Stimulated activated CD4-positive, alpha-beta T cell treated with anti-CD3 and anti-CD28 coated beads, Interleukin-1b, Interleukin-23, amount 100 ng/mL, for 4 hours (primary cell): ENCODE data around the gene FNDC10.
A peak's percentile ranks its signal among the peaks of the same experiment; 100 is the strongest.

Source experiments
- DNase-seq, 2 donors: peaks; one replicate each; pipeline ENCODE4 v3.0.0-alpha.2; 2020; ENCODE audit warnings: low read depth in 2 of 2

Gene FNDC10

GRCh38 chr1:1616045-1616790 lies 16.3 kb upstream of the FNDC10 start:
- peak in 1 of 2 donors; percentile 47 for DNase-seq

GRCh38 chr1:1615256-1616044 lies 15.5 kb upstream of the FNDC10 start, which contains the start of gene MIB2:
MIB2 (plus strand) TSS chr1:1615500; CDS start chr1:1623453, 7,953 bp downstream.
- DNase-seq: peak; percentile 95 to 97

GRCh38 chr1:1614954-1615255 lies 15.0 kb upstream of the FNDC10 start:
- DNase-seq: no peak

- DNase-seq: peak in 1 of 2 donors; percentile 39
Observed at GRCh38 chr1:1614204-1614953, 14.4 kb upstream of the FNDC10 start.

GRCh38 chr1:1613509-1614082 lies 13.7 kb upstream of the FNDC10 start:
- no peak for DNase-seq

- no peak for DNase-seq
Observed at GRCh38 chr1:1612104-1612400, 12.1 kb upstream of the FNDC10 start.

GRCh38 chr1:1610796-1611195 lies 10.9 kb upstream of the FNDC10 start:
- DNase-seq: no peak

- DNase-seq: no peak
Observed at GRCh38 chr1:1609822-1610485, 10.0 kb upstream of the FNDC10 start.

GRCh38 chr1:1606232-1606631 lies 6.3 kb upstream of the FNDC10 start:
- DNase-seq: no peak

- no peak for DNase-seq
Observed at GRCh38 chr1:1605724-1606123, 5.8 kb upstream of the FNDC10 start.

GRCh38 chr1:1605034-1605591 lies 5.2 kb upstream of the FNDC10 start:
- no peak for DNase-seq

- DNase-seq: no peak
Observed at GRCh38 chr1:1604374-1605033, 4.6 kb upstream of the FNDC10 start.

- no peak for DNase-seq
Observed at GRCh38 chr1:1603671-1604373, 3.9 kb upstream of the FNDC10 start.

GRCh38 chr1:1602968-1603506 lies 3.1 kb upstream of the FNDC10 start:
- no peak for DNase-seq

GRCh38 chr1:1602304-1602967 lies 2.5 kb upstream of the FNDC10 start:
- no peak for DNase-seq

GRCh38 chr1:1601564-1602303 lies 1.8 kb upstream of the FNDC10 start:
- DNase-seq: no peak

- no peak for DNase-seq
Observed at GRCh38 chr1:1600861-1601563, 1.1 kb upstream of the FNDC10 start.
